ENCODE results near the gene RBM23. TPM values are rescaled to one million over a fixed set of nuclear protein-coding genes. Genes with fewer than 3 reads are reported as not detected.

The RBM23 gene
- total and polyA plus RNA-seq, 5 experiments from 2014 or later, result 42.2 to 148 (median 62.8) TPM

GRCh38 chr14:22910916-22911315 is 8.0 kb downstream of the RBM23 start:
- ATAC-seq, result no peak
- no peaks in the 10 kb centered on the region for H3K9me3 Mint-ChIP-seq
- peak overlapping the region in 1 of 10 donors; percentile 43 for H3K27ac Mint-ChIP-seq

GRCh38 chr14:22908601-22909000 is 10.3 kb downstream of the RBM23 start:
- H3K36me3 Mint-ChIP-seq, result peaks cover 10 to 88% (median 25%) of the 10 kb centered on the region in 3 donors
- ATAC-seq (no peak), DNase-seq (no peak)
- no peak overlapping the region for H3K4me3 Mint-ChIP-seq
- POLR2A ChIA-PET, result interaction anchor here (0.7 to 1.7 kb wide), 3 partner anchors 10 to 58 kb away, joined by 3 to 5 read pairs (median 3); partner anchors contain the start of gene RBM23
- H3K9me3 Mint-ChIP-seq, result no peaks in the 10 kb centered on the region
- H3K27me3 Mint-ChIP-seq, result no peaks in the 10 kb centered on the region
- H3K27ac Mint-ChIP-seq, result peak overlapping the region in 5 of 10 donors; percentile 40 to 58 (median 46)
- peaks cover 8 to 37% (median 22%) of the 10 kb centered on the region in 4 donors for H3K4me1 Mint-ChIP-seq

More at GRCh38 chr14:22910916-22911315, 8.0 kb downstream of the RBM23 start:
- Mint-ChIP-seq H3K4me3 (no peak overlapping the region), H3K4me1 (peaks cover 8 to 53% (median 30%) of the 10 kb centered on the region in 4 donors), H3K36me3 (peaks cover 10 to 82% (median 12%) of the 10 kb centered on the region in 3 donors), H3K27me3 (no peaks in the 10 kb centered on the region)
- no peak for DNase-seq
- POLR2A ChIA-PET, result interaction anchor here (1.0 kb wide), 1 partner anchor 18 kb away, joined by 4 read pairs; the partner anchor contains the start of gene PRMT5

DNA sequence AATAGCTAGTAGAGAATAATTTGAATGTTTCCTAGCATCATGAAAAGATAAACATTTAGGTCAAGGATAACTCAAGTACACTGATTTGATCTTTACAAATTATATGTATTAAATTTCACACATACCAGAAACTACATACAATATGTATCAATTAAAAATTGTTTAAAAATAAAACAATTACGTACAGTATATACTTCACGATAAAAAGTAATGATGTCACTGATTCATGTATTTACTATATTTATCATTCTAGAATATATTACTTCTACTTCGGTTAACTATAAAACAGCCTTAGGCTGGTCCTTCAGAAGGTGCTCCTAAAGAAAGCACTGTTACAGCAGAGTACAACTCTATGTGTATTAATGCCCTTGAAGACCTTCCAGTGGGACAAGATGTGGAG is 11.5 kb downstream of the RBM23 start:
- peak overlapping the region in 1 of 10 donors; percentile 13 for H3K27ac Mint-ChIP-seq
- ATAC-seq (no peak), DNase-seq (no peak)
- H3K4me3 Mint-ChIP-seq, result no peak overlapping the region
- H3K36me3 Mint-ChIP-seq, result peaks cover 10 to 88% (median 29%) of the 10 kb centered on the region in 3 donors
- H3K4me1 Mint-ChIP-seq, result peaks cover 8 to 30% (median 18%) of the 10 kb centered on the region in 4 donors
- H3K9me3 Mint-ChIP-seq, result no peaks in the 10 kb centered on the region
- POLR2A ChIA-PET, result interaction anchor here (1.7 kb wide), 1 partner anchor 11 kb away, joined by 5 read pairs; the partner anchor contains the start of gene RBM23
- no peaks in the 10 kb centered on the region for H3K27me3 Mint-ChIP-seq

DNA sequence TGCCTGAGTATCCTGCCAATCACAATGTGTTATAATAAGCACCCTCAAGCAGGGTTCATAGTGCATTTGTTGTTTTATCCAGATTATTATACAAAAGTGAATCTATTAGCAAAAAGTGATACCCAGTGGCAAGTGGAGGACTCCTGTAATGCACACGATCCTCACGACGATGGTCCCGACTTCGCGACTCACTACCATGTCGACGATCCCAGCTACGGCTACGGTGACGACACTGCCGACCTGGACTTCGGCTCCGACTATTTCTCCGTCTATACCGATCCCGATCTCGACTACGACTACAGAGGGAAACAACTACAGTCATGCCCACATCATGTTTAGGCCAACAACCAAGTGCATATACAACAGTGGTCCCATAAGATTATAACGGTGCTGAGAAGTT is 12.9 kb downstream of the RBM23 start:
- no peak for DNase-seq
- ATAC-seq, result no peak
- Mint-ChIP-seq H3K27ac (peak overlapping the region in 2 of 10 donors; percentile 13 to 85), H3K27me3 (no peaks in the 10 kb centered on the region), H3K4me3 (no peak overlapping the region), H3K36me3 (peaks cover 13 to 88% (median 29%) of the 10 kb centered on the region in 3 donors), H3K9me3 (no peaks in the 10 kb centered on the region), H3K4me1 (peaks cover 5 to 18% (median 8%) of the 10 kb centered on the region in 4 donors)
- POLR2A ChIA-PET, result interaction anchor here (1.1 kb wide), 1 partner anchor 13 kb away, joined by 4 read pairs; the partner anchor contains the start of gene RBM23

DNA sequence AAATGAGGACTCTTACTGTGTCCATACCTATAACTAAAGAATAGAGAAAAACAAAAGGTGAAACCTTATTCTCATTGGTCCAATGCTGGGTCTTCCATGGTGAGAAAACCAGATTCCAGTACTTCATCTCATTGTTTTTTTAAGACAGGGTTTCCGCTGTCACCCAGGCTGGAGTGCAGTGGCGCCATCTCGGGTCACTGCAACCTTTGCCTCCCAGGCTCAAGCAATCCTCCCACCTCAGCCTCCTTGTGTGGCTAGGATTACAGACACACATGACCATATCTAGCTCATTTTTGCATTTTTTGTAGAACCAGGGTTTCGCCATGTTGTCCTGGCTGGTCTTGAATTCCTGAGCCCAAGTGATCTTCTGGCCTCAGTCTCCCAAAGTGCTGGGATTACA is 13.3 kb downstream of the RBM23 start:
- Mint-ChIP-seq H3K36me3 (peaks cover 18 to 88% (median 29%) of the 10 kb centered on the region in 3 donors), H3K27me3 (no peaks in the 10 kb centered on the region), H3K27ac (peak overlapping the region in 1 of 10 donors; percentile 61), H3K4me1 (peaks cover 7 to 16% (median 9%) of the 10 kb centered on the region in 4 donors), H3K4me3 (no peak overlapping the region), H3K9me3 (no peaks in the 10 kb centered on the region)
- POLR2A ChIA-PET, result interaction anchor here (1.1 kb wide), 1 partner anchor 13 kb away, joined by 4 read pairs; the partner anchor contains the start of gene RBM23
- DNase-seq, result no peak
- no peak for ATAC-seq

DNA sequence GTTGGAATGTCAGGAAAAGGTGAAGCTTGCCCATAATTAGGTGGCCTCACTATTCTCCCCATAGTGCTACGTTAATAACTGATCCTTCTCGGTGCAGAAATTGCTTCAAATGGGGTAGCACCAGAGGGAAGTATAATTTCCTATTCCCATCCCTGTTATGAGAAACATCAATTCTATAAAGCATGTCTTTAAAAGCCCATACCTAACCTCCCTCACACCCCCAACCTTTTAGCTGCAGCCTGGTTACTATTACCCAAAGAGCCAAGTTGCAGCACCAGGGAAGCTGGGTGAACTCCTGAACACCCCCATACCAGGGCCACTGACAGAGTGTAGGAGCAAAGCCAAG is 15.2 kb downstream of the RBM23 start:
- Mint-ChIP-seq H3K4me3 (no peak overlapping the region), H3K4me1 (peaks cover 3 to 11% (median 7%) of the 10 kb centered on the region in 4 donors)

GRCh38 chr14:22901799-22902198 is 17.1 kb downstream of the RBM23 start:
- H3K27ac Mint-ChIP-seq, result peak overlapping the region in 4 of 10 donors; percentile 32 to 64 (median 51)
- no peak overlapping the region for H3K4me3 Mint-ChIP-seq
- DNase-seq, result no peak
- H3K4me1 Mint-ChIP-seq, result peaks cover 4 to 11% (median 8%) of the 10 kb centered on the region in 4 donors
- H3K9me3 Mint-ChIP-seq, result no peaks in the 10 kb centered on the region
- H3K36me3 Mint-ChIP-seq, result peaks cover 13 to 65% (median 22%) of the 10 kb centered on the region in 3 donors
- POLR2A ChIA-PET, result interaction anchor here (0.6 to 3.5 kb wide), 4 partner anchors 13 to 1522 kb away, joined by 3 to 19 read pairs (median 10); no protein-coding TSS in a partner anchor
- H3K27me3 Mint-ChIP-seq, result no peaks in the 10 kb centered on the region
- ATAC-seq, result no peak

More for the DNA sequence above, 15.2 kb downstream of the RBM23 start:
- DNase-seq (no peak), ATAC-seq (no peak)
- peaks cover 13 to 78% (median 25%) of the 10 kb centered on the region in 3 donors for H3K36me3 Mint-ChIP-seq
- H3K9me3 Mint-ChIP-seq, result no peaks in the 10 kb centered on the region
- H3K27me3 Mint-ChIP-seq, result no peaks in the 10 kb centered on the region
- peak overlapping the region in 2 of 10 donors; percentile 11 to 65 for H3K27ac Mint-ChIP-seq
- POLR2A ChIA-PET, result interaction anchor here (1.0 to 1.5 kb wide), 2 partner anchors 15 to 21 kb away, joined by 4 to 5 read pairs; partner anchors contain the start of genes RBM23 and REM2

DNA sequence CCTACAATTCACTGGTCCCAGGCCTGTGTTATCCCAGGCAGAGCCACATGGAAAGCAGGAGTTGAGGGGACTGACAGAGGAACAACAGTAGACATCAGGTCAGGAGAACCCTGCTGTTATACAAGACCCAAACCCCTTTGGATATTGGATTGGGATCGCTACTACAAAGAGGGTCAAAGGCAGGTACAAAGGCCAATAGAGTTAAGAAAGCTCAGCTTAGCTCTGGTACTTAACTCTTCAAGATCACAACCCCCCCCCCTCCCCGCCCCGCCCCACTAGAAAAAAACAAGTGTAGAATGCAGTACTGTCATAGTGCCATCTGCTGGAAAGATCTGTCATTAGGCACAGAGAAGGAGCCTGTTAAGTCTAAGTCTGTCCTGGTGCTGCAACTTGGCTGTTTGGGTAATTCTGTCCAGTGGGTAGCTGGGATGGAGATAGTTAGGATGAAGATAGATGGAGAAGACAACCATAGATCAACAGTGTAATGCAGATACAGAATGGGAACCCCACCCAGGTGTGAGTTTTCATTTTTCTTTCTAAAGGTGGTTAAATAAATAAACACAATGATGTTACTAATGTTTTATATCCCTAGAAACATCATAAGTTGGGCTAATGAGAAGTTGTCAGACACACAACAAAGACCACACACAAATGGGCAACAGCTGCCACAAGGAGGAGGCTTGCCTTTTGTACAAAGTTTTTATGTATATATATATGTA is 18.7 kb downstream of the RBM23 start:
- POLR2A ChIA-PET, result interaction anchor here (0.6 to 3.5 kb wide), 9 partner anchors 9 to 367 kb away, joined by 3 to 19 read pairs (median 5); partner anchors contain the start of gene RBM23
- ATAC-seq (peak; percentile 81 to 82), DNase-seq (peak in 9 of 10 donors; percentile 14 to 70 (median 41))
- H3K9me3 Mint-ChIP-seq, result no peaks in the 10 kb centered on the region
- H3K4me1 Mint-ChIP-seq, result peaks cover 6 to 11% (median 6%) of the 10 kb centered on the region in 4 donors
- H3K36me3 Mint-ChIP-seq, result peaks cover 8 to 49% (median 12%) of the 10 kb centered on the region in 3 donors
- H3K27me3 Mint-ChIP-seq, result no peaks in the 10 kb centered on the region
- H3K4me3 Mint-ChIP-seq, result no peak overlapping the region
- peak overlapping the region in 5 of 10 donors; percentile 26 to 73 (median 38) for H3K27ac Mint-ChIP-seq

DNA sequence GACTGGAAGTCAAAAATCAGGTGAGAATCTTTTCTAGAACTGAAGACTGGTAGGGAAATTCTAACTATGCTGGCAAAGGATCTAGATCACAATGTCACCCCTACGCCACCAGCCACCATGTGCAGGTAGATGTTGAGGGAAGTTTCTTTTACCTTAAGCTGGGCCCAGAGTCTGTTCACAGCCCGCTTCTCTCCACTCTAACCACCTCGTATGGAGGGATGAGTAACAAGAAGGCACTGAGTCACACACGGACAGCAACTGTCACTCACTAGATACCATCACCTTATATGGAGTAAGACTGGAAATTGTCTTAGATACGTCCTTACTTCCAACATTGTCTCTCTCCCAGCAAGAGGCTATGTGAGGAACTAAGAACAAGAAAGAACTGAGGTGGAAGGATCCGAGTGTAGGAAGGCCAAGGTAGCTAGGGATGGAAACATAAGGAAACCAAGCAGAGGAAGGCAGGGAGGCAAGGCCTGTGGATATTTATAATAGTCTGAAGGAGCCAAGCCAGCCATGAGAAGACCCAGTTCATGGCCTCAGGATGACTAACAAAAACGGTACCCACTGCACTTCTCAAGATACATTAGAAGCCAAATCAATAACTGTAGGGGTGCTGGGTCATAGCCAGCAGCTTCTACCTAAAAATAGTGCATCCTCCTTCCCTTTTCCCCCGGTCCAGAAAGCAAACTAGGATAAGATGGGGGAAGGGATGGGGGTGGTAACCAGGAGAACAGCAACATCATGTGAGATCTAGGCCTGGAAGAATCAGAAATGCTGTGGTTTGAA is 20.5 kb downstream of the RBM23 start:
- peaks cover 3 to 34% (median 8%) of the 10 kb centered on the region in 3 donors for H3K36me3 Mint-ChIP-seq

DNA sequence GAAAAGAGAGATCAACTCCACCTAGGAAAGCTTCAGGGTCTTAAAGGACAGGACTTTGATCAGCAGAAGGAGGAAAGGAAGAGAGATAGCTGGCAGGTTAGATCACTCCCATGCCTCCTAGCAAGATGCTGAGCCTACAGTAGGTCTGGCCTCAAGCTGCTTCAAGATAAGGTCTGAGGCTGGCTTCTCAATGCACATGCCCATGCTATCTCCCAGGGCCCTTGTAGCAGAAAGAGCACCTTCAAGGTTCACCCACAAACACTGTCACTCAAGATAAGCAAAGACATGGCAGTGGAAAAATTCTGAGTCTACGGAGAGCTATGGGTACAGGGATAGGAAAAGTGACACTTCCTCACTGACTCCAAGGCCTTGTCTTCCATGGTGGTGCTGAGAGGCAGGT is 21.6 kb downstream of the RBM23 start:
- POLR2A ChIA-PET, result interaction anchor here (0.6 to 0.7 kb wide), 2 partner anchors 13 to 42 kb away, joined by 4 to 6 read pairs; no protein-coding TSS in a partner anchor
- ATAC-seq (no peak), DNase-seq (no peak)
- no peaks in the 10 kb centered on the region for H3K27me3 Mint-ChIP-seq
- H3K9me3 Mint-ChIP-seq, result no peaks in the 10 kb centered on the region
- peaks cover 0 to 29% (median 8%) of the 10 kb centered on the region in 3 donors for H3K36me3 Mint-ChIP-seq
- no peak overlapping the region for H3K4me3 Mint-ChIP-seq
- H3K4me1 Mint-ChIP-seq, result peaks cover 6 to 11% (median 7%) of the 10 kb centered on the region in 4 donors
- peak overlapping the region in 5 of 10 donors; percentile 28 to 90 (median 60) for H3K27ac Mint-ChIP-seq

More for the DNA sequence above, 20.5 kb downstream of the RBM23 start:
- no peaks in the 10 kb centered on the region for H3K9me3 Mint-ChIP-seq
- ATAC-seq (no peak), DNase-seq (no peak)
- peak overlapping the region in 7 of 10 donors; percentile 1 to 82 (median 28) for H3K27ac Mint-ChIP-seq
- no peaks in the 10 kb centered on the region for H3K27me3 Mint-ChIP-seq
- peaks cover 6 to 11% (median 6%) of the 10 kb centered on the region in 4 donors for H3K4me1 Mint-ChIP-seq
- no peak overlapping the region for H3K4me3 Mint-ChIP-seq
- POLR2A ChIA-PET, result interaction anchor here (0.7 to 2.0 kb wide), 2 partner anchors 12 to 25 kb away, joined by 5 to 6 read pairs; no protein-coding TSS in a partner anchor

DNA sequence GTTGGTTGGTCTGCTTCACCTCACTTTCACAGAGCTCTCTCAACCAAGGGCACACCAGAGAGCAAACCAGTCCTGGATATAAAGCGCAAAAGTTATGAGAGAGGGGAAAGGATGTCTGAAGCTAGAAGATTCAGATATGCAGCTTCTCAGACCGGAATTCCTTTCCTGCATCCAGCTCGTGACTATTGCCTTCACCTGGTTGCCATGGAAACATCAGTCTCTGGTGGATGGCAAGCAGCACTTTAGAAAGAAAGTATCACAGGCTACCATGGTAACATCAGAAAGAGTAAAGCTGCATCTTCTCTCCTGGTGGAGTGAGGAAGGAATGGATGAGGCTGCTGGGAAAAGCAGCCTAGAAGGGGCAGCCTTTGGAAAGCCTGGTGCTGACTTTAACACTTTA is 22.2 kb downstream of the RBM23 start:
- Mint-ChIP-seq H3K4me3 (no peak overlapping the region), H3K27me3 (no peaks in the 10 kb centered on the region), H3K27ac (peak overlapping the region in 4 of 10 donors; percentile 42 to 84 (median 55)), H3K9me3 (no peaks in the 10 kb centered on the region), H3K4me1 (peaks cover 6 to 11% (median 7%) of the 10 kb centered on the region in 4 donors), H3K36me3 (peaks cover 0 to 26% (median 8%) of the 10 kb centered on the region in 3 donors)
- ATAC-seq, result no peak
- no peak for DNase-seq
- POLR2A ChIA-PET, result interaction anchor here (0.6 to 1.1 kb wide), 4 partner anchors 12 to 869 kb away, joined by 3 to 6 read pairs (median 5); partner anchors contain the start of gene RBM23

- POLR2A ChIA-PET, result interaction anchor here (0.6 to 1.1 kb wide), 2 partner anchors 22 to 868 kb away, joined by 3 to 6 read pairs; partner anchors contain the start of gene RBM23
Observed at GRCh38 chr14:22896356-22896755, 22.6 kb downstream of the RBM23 start.

More at GRCh38 chr14:22896356-22896755, 22.6 kb downstream of the RBM23 start:
- Mint-ChIP-seq H3K9me3 (no peaks in the 10 kb centered on the region), H3K4me1 (peaks cover 6 to 11% (median 7%) of the 10 kb centered on the region in 4 donors), H3K27ac (peak overlapping the region in 4 of 10 donors; percentile 42 to 84 (median 55)), H3K4me3 (no peak overlapping the region), H3K27me3 (no peaks in the 10 kb centered on the region), H3K36me3 (peaks cover 0 to 21% (median 7%) of the 10 kb centered on the region in 3 donors)
- ATAC-seq (no peak), DNase-seq (no peak)

All from naive thymus-derived CD8-positive, alpha-beta T cell (primary cell).